Brain pericyte (primary cell): ENCODE measurements around the gene FGR.

Experiments
- DNase-seq: peaks from one replicate; pipeline ENCODE4 v3.0.0-alpha.2; 2012; ENCODE audit warnings: low read depth, low spot score

FGR gene

DNA sequence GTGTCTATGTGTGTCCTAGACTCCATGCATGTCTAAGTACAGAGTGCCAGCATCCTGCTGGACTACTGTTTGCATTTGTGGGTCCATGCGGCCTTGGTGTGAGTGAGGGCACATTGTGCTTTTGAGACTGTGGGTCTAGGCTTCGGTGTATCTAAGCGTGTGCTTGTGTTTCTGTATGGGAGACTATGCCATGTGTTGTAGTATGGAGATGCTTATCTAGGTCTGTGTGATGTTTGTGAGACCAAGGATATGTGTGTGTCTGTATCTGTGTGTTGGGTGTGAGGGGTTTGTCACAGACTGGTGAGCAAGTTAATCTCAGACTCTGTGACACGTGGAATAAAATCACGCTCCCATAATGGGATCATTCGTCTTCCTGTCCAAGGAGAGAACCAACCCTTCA lies 45.5 kb downstream of the FGR start:
- no peak for DNase-seq

DNA sequence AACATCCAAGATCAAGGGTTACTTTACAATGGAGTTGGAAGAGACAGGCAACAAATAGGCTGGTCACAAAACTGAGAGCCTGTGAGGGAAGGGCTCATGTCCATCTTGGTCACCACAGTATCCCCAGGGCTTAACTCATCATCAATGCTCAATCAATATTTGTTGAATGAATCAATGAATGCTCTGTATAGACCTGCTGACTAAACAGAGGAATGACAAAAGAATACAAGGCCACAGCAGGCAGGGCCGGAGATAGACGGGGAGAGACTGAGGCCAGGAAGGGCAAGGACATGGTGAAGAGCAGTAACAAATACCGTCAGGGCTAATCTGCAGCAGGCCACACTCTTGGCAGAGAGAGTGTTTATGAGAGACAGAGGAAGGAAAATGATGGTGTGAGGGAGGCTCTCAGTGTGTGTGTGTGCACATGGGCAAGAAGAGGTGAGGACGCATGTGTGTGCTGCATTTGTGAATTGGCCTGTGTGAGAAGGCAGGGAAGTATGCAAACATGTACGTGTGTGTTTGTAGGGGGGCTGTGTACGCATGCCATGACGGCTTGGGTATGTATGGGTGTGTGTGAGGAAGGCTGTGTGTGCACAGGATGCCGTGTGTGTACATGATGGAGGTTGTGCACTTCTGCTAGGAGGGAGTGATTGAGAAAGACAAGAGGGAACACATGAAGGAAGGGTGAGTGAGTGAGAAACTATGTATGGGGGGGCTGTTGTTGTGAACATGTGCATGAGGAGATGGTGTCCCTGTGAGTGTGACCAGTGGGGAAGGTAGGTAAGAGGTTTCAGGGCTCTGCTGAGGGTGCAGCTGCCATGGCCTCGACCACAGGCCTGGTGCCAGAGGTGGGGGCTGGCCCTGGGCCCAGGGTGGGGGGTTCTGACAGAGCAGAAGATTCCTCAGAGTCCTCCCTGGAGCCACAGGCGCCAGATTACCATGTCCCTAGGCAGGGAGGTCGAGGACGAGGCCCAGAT lies 46.4 kb downstream of the FGR start:
- DNase-seq = no peak

DNA sequence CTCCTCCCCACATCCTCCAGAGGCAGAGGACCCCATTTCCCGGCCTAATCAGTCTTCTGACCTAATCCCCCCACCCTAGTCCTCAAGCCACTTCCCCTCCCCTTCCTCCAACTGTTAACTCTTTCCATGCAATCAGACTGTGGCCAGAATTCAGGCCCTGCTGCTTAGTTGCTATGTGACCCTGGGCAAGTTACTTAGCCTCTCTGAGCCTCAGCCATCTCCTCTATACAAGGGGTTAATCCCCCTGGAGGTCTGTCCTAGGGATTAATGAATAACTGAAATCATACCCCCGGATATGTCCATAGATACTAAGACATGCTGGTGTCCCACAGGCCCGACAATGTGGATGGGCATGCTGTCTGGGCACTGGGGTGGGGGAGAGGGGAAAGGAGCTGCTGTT lies 49.3 kb downstream of the FGR start:
- DNase-seq = no peak

DNA sequence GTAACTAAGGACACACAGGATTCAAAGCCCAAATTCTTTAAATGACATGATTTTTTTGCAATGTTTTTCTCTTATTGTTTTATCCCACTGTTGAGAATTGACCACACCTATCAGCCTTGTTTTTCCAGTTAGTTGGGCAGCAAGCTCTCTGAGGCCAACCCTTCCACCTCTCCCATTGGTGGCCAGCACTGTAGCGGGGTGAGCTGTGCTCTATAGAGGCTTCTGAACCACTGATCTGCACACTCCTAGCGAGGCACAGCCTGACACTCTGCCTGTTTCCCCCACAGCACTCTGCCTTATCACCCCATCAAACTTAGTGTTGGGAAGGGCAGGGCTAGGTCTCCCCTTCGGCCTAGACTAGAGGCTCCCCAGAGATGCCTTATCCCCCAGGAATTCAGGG lies 50.5 kb downstream of the FGR start:
- no peak for DNase-seq

DNA sequence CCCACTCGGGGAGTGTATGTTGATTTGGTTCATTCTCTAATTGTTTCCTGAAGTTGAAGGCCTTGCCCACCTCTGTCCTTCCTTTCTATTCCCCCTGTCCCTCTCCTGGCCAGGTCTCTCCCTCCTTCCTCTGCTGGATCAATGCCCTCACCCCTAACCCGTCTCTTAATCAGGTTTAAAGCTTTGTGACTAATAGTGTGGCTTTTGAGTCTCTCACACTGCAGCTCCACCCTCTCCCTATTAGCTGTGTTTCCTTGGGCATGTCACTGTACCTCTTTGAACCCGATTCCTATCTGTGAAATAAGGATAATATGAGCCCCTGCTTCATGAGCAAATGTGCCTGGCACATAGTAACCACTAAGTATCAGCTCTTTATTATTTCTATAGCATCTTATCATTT lies 51.5 kb downstream of the FGR start:
- no peak for DNase-seq

DNA sequence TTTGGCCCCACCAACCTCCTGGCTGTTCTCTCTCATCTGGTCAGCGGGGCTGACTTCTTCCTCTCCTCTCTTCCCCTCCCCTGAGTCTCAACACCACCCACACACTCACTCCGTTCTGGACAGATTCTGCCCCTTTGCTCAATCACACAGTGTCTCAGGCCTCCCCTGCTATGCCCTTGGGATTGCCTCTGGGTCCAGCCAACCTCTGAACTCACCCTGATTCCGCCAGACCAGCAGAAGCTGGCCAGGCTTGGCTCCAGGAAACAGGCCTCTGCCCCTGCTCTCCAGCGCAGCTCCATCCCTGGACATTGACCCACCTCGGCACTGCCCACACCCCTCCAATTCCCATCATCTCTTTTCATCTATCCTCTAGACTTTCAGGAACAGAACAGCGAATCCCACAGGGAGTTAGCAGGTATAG lies 53.2 kb downstream of the FGR start:
- no peak for DNase-seq

DNA sequence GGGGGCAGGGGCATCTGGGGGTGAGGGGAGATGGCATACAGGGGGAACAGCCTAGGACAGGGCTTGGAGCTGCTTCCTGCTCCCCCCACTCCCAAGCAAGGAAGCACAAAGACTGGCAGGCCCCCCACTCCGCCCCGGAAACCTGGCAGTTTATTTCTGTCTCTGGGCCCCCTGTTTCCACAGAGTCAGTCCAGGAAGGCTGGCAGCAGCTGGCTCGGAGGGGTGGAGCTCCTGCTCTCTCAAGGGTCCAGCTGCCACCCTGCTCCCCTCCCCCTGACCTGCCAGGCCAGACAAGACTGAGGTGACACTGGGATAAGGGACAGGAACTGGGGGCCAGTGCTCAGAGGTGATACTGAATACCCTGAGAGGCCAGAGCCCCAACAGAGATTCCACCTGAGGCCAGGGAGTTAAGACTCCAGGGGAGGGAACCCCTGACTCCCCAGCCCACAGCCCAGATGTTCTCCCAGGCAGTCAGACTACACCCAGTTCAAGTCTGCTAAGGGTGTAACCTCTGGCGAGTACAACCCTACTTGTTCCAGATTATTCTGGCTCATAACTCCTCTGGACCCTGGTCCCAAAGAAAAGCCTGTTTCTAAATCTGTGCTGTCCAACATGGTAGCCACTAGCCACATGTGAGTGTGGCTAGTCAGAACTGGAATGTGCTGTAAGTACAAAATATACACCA lies 57.3 kb downstream of the FGR start:
- no peak for DNase-seq

DNA sequence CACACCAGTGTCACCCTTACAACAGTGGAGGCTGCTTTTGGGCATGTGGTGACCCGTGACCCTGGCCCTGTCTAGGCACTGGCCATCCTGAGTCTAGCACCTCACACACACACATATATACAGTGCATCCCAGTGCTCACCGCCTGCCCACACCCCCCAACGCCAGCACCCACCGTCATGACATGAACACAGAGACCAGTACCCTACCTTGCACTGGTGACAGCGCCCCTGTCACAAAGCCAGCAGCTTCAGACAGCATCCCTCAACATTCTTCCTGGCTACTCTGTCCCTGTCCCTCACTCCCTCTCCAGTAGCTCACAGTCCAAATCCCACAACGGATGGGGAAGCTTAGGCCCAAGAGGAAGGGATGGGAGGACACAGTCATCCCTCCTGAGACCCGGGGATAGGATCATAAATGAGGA lies 58.2 kb downstream of the FGR start:
- DNase-seq = no peak

DNA sequence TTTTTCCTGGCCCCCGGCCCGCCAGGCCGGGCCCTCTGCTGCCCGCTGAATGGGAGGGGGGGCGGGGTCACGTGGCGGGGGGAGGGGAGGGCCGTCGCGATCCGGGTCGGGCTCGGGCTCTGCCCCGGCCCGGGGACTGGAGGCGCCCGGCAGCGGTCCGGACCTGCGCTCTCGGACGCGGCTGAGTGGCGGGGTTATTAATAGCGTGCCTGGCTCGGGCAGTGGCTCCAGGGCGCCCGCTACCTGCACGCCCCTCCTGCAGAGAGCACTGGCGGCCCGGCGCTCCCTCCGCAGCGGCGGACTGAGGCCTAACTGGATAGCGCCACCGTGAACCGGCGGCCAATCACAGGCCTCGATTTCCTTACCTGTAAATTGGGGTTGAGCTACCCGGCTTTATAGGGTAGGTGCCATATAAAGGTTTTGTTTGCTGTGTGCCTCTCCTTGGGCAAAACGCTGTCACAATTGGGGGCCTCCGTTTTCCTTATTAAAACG lies 59.1 kb downstream of the FGR start:
- no peak for DNase-seq

DNA sequence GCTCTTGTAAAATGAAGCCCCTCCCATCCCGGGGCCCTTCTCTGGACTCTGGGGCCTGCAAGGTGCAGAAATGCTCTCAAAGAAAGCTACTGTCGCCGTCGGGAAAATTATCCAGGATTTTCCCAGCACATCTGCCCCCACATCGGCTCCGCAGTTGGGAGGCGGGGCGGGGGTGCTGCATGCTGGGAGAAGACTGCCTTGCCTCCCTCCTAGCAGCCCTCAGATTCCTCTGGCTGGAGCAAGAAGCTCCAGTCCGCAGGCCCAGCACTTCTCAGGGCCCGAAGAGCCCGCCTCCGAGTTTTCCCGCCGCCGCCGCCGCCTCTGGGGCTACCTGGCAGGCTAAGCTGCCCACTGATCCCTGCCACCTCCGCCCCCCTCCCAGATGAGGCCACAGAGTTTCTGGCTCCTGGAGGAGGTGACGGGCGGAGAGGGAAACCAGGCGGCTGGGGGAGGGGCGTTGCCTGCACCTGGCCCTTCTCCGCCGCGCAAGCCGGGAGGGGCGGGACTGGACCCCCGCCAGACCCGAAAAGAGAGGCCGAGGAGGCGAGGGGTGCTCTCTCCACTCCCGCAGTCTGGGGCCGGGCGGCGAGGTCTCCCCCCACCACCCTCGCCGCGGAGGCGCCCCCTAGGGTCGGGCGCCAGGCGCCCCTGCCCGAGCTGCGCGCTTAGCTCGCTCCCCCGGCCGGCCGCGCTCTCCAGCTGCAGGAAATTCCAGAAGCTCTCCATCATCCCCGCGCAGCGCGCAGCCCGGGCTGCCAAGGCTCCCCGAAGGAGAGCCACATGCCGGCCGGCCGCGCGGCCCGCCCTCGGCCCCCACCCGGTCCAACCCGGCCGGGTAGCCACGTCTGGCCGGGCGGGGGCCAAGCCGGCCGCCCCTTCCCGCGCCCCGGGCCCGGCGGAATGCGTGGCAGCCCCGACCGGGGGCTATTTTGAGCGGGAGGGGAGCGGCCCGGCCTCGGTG lies 59.8 kb downstream of the FGR start:
- no peak for DNase-seq

DNA sequence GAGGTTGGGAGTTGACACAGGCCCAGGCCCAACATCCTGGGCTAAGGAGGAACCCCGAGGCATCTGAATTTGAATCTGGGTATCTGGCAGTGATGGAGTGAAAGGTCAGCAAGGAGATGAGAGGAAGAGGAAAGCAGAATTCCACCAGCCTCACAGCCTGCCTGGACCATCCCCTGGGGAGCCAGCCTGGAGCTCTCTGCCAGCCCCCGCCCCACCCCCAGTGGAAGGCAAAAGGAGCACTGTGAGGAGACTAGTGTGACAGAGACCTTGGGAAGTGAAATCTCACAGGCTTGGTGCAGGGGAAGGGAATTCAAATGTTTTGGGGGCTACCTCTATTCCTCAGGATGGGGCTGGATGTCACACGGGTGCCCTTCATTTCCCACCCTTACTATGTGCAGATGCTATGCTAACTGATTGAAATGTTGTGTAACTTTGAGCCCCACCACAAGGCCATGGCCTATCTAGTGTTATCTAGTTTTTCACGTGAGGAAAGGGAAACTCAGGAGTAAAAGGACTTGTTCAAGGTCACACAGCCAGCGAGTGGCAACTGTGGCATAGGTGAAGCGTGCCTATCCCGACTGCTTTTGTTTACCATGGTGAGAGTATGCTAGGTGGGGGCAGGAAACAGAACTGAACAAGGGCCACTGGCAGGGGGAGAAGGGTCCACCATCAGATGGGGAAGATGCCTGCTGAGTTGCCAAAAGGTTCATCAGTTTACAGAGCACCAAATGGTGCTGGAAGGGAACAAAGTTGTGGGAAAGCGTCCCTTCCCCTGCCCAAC lies 60.8 kb downstream of the FGR start:
- DNase-seq = no peak

DNA sequence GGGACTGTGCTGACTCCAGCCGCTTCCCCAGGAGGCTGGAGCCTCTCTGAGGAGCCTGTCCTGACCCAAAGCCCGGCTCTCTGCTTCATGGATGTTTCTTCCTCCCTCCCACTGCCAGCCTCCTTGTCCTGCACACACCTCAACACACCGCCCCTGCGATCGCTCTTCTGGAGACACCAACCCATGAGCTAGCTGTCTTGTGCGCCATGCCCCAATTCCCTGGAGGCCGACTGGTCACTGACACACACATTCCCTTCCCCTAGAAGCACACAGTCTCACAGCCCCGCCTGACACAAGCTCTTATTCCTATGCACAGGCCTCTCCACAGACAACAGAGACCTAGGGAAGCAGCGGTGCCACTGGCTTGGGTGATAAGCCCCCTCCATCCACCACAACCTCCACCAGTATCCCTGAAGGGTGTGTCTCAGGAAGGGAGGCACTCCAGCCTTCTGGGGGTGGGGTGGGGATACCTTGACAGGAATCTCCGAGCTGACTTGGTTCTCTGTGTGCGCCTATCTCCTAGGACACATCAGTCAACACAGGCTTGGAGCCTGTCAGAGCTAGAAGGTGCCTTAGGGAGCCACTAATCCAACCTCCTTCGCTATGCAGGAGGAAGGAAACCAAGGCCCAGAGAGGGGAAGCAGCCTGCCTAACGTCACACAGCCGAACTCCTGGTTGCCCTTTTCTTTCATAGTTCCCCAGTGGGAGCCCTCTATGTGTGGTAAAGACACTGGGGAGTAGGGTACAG lies 62.1 kb downstream of the FGR start:
- no peak for DNase-seq

DNA sequence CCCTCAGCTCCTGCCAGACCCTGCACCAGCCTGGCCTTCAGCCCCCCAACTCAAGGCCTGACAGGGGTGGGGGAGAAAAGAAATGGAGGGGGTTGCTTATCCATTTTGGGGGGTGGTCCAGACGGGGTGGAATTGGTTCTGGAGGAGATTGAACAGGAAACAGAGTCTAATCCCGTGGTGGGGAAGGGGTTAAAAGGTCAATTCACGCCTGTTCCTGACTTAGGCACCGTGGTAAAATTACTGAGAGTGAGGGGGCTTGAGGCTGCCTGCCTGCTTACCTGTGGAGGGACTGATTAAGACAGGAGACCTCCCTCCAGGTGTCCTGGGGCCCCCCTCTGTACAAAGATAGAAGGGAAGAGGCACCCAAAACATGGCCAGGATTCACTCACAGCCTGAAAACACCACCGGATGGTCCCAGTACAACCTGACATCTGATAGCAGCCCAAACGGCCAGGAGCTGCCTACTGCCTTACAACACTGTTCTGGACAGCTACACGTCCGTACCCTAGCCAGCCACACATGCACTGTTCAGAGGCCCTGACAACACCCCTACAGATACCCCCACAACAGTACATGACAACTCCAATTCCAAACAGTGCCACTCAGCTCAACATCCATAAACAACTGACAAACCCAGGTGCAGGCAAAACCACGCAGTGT lies 62.8 kb downstream of the FGR start:
- no peak for DNase-seq

DNA sequence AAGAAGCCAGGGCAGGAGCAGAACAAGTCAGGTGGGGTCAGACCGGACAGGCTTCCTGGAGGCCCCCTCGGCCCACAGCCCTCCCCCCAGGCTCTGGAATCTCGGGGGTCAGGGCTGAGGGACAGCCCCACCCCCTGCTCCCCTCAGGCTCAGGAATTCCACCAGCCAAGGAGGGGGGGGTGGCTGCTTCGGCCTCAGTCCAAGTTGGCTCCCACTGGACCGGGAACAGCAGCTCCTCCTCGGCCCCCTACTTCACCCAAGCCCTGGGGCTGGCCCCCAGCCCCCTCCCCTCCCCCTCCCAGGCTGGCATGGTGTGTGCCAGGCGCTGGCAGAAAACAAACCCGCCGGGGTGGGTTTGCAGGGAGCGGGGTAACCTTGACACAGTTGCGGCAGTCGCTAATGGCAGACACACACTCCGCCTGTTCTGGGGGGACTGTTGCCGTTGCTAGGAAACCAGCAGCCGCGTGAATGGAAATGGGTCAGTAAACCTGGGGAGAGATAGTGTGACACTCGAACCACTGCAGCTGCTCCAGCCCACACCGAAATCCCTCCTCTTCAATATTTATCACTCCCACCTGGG lies 63.5 kb downstream of the FGR start:
- no peak for DNase-seq

DNA sequence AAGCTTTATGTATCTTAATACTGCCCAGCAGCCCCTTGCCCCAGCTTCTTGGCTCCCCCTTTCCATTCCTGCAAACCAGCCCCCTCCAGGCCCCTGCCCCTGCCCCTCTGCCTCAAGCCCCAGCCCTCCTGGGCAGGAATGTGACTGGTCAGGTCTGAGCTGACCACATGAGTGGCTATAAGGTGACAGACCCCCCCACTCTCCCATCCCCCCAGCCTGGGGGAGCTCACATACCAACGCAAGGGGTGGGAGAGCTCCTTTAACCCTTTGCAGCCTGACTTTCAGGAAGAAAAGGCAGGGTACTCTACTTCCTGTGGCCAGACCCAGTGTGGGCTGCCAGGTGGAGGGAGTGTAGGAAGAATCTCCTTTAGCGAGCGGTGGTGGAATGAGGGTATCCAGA lies 64.2 kb downstream of the FGR start:
- no peak for DNase-seq

DNA sequence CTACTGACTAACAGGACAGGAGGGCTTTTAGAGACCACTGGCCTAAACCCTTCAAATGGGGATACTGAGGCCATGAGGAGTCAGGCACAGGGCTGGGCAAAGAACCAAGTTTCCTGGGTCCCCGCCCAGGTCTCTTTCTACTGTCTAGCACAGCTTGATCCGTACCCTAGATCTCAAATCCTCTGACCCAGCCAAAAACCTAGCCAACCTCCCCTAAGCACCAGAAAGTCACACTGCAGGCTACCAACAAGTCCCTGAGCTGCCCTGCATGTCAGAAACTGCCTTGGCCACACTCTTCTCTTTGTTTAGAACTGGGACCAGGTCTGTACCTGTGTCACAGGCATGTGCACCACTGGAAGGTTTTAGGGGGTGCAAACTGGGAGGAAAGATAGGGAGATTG lies 64.6 kb downstream of the FGR start:
- no peak for DNase-seq

DNA sequence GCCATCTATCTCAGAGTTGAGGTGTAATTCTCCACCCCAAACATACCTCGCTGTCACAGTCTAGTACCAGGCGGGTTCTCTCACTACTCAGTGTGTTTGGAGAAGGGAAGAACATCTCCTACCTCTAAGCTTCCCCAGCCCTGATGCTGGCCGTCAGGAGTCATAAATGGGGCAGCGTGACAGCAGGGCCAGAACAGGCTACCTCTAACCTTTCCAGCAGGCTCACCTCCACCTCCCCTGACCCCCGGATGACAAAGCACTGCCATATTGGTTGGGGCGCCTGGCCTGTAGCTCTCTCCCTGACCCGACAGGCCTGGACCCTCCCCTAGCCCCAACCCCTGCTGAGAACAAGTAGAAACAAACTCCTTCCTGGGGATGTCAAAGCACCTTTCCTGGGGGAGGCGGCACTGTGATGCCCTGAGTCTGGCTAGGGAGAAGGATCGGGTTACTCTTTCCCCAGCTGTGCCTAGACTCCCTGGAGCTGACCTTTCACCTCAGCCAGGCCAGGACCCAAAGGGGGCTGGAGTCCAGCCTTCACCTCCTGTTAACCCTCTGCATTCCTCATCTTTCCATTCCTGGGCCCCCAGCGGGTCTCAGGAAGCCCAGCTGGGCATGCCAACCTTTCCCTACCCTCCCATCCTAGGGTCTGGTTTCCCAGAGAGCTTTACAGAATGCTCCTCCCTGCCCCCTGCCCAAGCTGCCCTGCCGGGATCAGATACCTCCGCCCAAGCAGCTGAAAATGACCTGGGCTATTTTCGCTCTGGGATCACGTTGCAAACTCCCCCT lies 65.3 kb downstream of the FGR start:
- no peak for DNase-seq

DNA sequence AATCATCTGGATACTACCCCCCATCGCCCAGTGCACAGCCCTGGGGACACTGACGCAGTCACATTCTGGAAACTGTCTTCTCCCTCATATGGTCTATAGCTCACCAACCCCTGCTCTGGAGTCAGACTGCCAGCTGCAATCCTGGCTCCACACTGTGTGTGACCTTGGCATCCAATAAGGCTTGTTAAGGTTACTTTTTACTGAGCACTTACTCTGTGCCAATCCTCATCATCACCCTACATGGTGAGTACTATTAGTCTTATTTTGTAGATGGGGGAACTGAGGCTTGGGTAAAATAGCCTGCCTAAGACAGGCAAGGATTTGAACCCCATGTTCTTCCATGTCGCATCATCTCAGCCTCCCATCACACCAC lies 65.9 kb downstream of the FGR start:
- no peak for DNase-seq
